SH-SY5Y (cell line): ENCODE results near the gene NEK7.

Experiments
- GATA2 ChIP-seq: IDR thresholded peaks from 2 replicates; pipeline ENCODE4 v1.6.1; 2011; ENCODE audit warnings: mild to moderate bottlenecking, low read depth, low read length
- GATA3 ChIP-seq: IDR thresholded peaks from 2 replicates; pipeline ENCODE4 v1.6.1; 2011; ENCODE audit warnings: low read depth, mild to moderate bottlenecking, low read length, moderate library complexity

GRCh38 chr1:198304431-198304830 is 147.6 kb downstream of the NEK7 start:
- TF ChIP-seq GATA2: no peak
- no peak for TF ChIP-seq GATA3
